HCT116 (cell line): ENCODE data around the gene FAM136A.

Source experiments
- CTCF ChIP-seq, 3 experiments: fragments of 200-600 bp in 1 of 3; sonication (generic) in 1 of 3; IDR thresholded peaks in 2 of 3; conservative IDR thresholded peaks in 1 of 3; 2 replicates each; pipeline ENCODE4 v1.5.1; 2012 to 2017; ENCODE audit warnings: low read depth in 2 of 3, low read length in 2 of 3, antibody characterized with exemption in 1 of 3, borderline replicate concordance in 1 of 3, control low read depth in 1 of 3, mild to moderate bottlenecking in 1 of 3, mixed read lengths in 1 of 3, mixed run types in 1 of 3, moderate library complexity in 1 of 3; ENCODE audit not compliant: insufficient read depth in 1 of 3
- EZH2 ChIP-seq: fragments of 200-600 bp; sonication (generic); IDR thresholded peaks from 2 replicates; pipeline ENCODE4 v1.6.1; 2017; ENCODE audit warnings: antibody characterized with exemption, mixed run types
- EZH2phosphoT487 ChIP-seq: fragments of 200-600 bp; IDR thresholded peaks from 2 replicates; pipeline ENCODE4 v1.6.1; 2018; ENCODE audit warnings: antibody characterized with exemption, borderline replicate concordance
- JUND ChIP-seq: IDR thresholded peaks from 2 replicates; pipeline ENCODE4 v1.6.1; 2012
- MAX ChIP-seq: IDR thresholded peaks from 2 replicates; pipeline ENCODE4 v1.6.1; 2012
- POLR2AphosphoS5 ChIP-seq: IDR thresholded peaks from 2 replicates; pipeline ENCODE4 v1.6.1; 2011; ENCODE audit warnings: mild to moderate bottlenecking, low read depth, low read length, moderate library complexity
- SIN3A ChIP-seq: IDR thresholded peaks from 2 replicates; pipeline ENCODE4 v1.6.1; 2012; ENCODE audit warnings: low read depth
- SP1 ChIP-seq: IDR thresholded peaks from 2 replicates; pipeline ENCODE4 v1.6.1; 2012; ENCODE audit warnings: low read depth
- YY1 ChIP-seq: IDR thresholded peaks from 2 replicates; pipeline ENCODE4 v1.6.1; 2011; ENCODE audit warnings: low read length, low read depth, moderate library complexity, mild to moderate bottlenecking; ENCODE audit not compliant: insufficient replicate concordance; ENCODE audit errors: extremely low read depth
- ZNF274 ChIP-seq: fragments of 200-500 bp; sonication (Bioruptor generic); IDR thresholded peaks from 2 replicates; pipeline ENCODE4 v1.6.1; 2014; ENCODE audit warnings: mild to moderate bottlenecking, low read depth, low read length, inconsistent platforms

- TF ChIP-seq CTCF (IDR thresholded peaks at IDR 0.05 in 2 of 3, conservative IDR thresholded peaks at IDR 0.05 in 1 of 3; ENCODE audit: borderline replicate concordance in 1 of 3, insufficient read depth in 1 of 3, low read depth in 2 of 3, low read length in 2 of 3), result no peak
- TF ChIP-seq EZH2, result no peak
- no peak for TF ChIP-seq YY1
- TF ChIP-seq SP1, result no peak
- no peak for TF ChIP-seq POLR2AphosphoS5
- TF ChIP-seq JUND, result no peak
- TF ChIP-seq MAX, result no peak; the same call in 1 of the 2 replicates
- TF ChIP-seq ZNF274, result no peak
- TF ChIP-seq SIN3A, result peak; percentile 72
- TF ChIP-seq EZH2phosphoT487, result no peak
Measured at GRCh38 chr2:70247364-70248180, 54.3 kb downstream of the FAM136A start.
